ENCODE data around the gene HTR3D.
"Not testable (repeated sequence)": the region's sequence is repeated elsewhere in the genome, so short reads cannot be mapped to it uniquely, and the experiment has no call there.

HTR3D gene

DNA sequence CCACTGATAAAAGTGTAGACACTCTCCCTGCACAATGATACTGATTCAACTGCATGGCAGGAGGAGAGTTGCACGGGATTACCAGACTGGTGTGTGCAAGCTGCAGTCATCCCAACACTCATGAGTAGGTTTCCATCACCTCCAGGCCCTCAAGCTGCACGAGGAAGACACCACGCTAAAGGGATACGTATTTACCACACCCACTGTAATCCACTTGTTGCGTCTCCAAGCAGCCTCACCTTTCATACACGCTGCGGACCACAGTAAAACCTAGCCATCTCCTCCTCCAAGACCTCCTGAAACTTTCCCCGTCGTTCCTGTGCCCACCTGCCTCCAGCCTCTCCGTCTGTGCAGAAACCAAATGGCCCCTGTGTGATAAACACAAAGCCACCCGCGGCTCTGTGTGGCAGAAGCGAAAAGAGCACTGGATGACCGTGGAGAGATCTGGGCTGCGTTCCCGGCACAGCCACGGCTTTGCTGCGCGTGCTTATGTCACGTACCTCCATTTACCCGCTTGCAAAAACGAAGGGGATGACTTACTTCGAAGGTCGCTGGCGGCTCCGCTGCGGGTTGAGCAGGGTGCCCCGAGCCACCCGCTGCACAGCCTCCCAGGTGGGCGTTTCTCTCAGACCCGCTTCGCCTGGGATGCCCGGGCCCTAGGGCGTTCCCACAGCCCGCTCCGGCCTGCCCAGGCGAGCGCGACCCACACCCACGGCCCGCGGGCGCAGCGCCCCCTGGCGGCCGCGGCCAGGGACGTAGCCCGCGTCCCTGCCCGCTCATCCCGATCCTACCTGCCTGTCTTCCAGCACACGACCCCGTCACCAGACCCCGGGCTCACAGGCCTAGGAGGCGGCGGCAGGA, 14.5 kb upstream of the HTR3D start:
- DNase-seq: peak; percentile 71

DNA sequence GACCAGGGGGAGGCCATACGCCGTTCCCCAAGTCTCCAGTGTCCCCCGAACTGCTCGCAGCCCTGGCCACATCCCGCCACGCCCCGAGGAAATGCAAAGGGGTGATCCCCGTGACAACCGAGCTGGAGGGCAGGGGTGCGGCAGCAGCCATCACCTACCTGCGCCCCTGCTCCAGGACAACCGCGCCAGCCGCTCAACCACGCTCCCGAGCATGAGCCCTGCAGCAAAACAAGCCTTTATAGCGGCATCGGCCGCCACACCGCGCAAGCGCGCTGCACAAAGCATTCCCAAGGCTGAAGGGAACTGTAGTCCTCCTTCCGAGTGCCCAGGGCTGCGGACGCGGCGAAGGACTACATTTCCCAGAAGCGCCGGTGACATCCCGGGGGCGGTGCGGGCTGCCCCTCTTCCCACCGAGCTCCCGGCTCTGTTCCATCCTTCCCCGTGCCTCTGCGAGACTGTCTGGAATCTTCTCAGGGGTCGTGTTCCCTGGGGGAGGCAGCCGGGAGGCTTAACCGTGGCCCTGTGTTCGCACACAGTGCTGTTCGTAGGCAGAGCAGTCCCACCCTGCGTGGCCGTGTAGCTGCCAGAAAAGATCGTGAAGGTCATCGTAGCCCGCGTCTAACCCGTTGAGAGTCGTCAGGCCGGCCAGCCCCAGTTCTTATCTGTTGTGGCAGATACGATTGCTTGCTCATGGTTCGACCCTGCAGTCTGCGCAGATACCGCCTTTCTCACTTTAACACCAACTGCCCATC, 13.7 kb upstream of the HTR3D start, which contains the start of gene ABCC5:
TSS of gene ABCC5 (minus strand) at position 213 of the 752 bp plus-strand sequence. CDS start 3,492 bp downstream, outside the sequence.
- peak; percentile 98 for DNase-seq

DNA sequence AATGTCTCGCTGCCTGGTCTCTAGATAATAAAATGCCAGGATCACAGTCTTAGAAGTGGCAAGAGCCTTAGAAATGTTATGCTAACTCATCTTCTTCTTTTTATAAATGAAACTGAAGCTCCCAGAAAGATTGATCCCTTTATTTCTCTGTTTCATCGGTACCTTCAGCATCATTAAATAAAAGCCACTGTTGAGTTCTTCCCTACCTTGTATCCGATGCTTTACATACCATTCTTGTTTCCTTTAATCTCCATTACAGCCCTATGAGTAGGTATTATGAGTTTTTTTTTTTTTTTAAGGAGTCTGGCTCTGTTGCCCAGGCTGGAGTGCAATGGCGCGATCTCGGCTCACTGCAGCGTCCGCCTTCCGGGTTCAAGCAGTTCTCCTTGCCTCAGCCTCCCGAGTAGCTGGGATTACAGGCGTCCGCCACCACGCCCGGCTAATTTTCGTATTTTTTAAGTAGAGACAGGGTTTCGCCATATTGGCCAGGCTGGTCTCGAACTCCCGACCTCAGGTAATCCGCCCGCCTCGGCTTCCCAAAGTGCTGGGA, 13.0 kb upstream of the HTR3D start:
- DNase-seq: no peak

DNA sequence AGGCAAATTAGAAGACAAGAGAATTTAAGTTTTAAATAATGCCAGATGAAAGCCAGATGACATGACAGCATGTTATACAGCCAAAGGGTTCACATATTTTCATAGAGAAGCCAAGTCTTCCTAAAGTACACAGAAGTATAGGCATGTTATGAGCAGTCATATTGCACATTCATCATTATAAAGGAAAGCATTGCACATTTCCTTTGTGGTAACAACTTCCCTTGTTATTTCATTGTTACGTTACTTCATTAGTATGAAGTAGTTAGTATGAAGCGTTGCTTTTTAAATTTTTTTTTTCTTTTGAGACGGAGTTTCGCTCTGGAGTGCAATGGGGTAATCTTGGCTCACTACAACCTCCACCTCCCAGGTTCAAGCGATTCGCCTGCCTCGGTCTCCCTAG, 9.2 kb upstream of the HTR3D start:
- no peak for DNase-seq

DNA sequence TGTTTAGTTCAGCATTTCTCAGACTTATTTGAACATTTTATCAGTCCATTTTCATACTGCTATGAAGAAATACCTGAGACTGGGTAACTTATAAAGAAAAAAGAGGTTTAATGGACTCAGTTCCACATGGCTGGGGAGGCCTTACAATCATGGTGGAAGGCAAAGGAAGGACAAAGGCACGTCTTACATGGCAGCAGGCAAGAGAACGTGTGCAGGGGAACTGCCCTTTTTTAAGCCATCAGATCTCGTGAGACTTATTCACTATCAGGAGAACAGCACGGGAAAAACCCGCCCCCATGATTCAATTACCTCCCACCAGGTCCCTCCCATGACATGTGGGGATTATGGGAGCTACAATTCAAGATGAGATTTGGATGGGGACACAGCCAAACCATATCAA, 6.3 kb upstream of the HTR3D start:
- DNase-seq: not testable (repeated sequence)

DNA sequence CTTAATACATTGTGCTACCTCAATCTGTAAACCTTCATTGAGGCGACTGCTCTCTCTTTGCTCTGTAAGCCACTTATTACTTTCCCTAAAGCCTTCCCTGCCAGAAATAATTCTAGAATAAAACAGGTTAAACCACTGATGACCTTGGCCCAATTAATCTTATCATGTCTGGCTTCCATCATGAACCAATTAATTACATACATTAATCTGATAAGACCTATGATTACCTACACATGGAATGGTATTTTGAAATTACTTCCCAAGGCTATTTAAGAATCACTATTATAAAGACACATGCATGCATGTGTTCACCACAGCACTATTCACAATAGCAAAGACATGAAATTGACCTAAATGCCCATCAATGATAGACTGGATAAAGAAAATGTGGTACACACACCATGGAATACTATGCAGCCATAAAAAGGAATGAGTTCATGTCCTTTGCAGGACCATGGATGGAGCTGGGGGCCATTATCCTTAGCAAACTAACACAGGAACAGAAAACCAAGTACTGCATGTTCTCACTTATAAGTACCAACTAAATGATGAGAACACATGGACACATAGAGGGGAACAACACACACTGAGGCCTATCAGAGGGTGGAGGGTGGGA, 3.2 kb upstream of the HTR3D start:
- DNase-seq: not testable (repeated sequence)

DNA sequence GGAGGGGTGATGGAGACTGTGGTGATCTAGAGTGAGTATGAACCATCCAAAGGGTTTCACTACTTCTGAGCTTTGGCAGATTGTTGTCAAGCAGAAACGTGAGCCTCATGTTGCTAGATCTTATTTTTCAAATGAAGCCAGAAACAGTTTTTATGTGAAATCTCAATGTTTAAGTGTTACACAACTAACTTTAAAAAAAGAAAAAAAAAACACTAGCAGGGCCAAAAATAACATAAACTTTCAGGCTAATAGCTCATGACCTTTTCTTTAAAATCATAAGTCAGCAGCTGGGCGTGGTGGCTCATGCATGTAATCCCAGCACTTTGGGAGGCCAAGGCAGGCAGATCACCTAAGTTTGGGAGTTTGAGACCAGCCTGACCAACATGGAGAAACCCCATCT, 2.1 kb upstream of the HTR3D start:
- DNase-seq: no peak

DNA sequence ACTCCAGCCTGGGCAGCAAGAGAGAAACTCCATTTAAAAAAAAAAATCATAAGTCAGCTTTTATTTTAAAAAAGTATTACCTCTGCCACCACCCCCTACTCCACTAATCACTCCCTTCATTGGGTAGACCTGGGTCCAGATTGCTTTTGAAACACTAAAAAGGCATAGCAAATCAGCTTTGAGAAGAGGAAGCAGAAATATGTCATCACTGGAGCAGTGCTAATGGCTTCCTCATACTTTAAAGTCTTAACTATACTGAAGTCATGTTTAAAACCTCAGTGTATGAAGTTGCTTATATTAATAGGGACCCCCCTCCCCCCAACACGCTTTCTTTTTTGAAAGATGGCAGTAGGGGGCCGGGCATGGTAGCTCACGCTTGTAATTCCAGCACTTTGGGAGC, 1.0 kb upstream of the HTR3D start:
- no peak for DNase-seq

DNA sequence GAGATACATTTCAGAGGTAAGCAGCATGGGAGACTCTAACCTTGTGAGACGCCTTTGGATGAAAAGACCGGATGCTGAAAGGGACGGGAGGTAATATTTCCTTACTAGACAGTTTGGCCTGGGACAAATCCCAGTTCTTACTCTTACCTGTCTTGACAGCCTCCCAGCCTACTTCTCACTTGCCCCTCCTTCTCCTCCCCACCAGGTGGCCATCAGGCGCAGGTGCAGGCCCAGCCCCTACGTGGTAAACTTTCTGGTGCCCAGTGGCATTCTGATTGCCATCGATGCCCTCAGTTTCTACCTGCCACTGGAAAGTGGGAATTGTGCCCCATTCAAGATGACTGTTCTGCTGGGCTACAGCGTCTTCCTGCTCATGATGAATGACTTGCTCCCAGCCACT, 6.3 kb downstream of the HTR3D start:
- no peak for DNase-seq

DNA sequence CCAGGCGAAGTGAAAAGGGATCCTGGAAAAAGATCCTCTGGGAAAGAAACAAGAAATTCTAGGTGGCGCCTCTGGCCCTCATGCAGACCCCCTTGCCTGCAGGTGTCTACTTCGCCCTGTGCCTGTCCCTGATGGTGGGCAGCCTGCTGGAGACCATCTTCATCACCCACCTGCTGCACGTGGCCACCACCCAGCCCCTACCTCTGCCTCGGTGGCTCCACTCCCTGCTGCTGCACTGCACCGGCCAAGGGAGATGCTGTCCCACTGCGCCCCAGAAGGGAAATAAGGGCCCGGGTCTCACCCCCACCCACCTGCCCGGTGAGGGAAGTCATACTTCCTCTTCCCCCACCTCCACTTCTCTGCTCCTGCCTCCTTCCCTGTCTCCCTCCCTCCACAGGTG, 6.8 kb downstream of the HTR3D start:
- not testable (repeated sequence) for DNase-seq

DNA sequence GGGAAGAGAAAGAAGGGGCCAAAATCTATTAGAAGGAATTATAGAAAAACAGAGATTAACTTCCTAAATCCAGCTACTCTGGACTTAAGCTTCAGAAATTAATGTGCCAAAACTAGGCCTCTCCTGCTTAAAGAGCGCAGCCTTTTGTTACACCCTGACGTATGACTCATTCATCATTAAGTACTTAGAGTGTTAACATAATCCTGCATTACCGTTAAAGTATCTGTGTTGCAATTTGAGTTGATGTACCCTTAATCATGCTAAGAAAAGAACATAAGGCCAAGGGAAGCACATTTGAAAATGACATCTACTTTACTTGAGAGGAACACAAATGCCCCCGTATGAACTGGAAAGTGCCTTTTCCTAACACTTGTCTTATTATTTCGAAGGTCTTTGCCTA, 7.9 kb downstream of the HTR3D start:
- no peak for DNase-seq

DNA sequence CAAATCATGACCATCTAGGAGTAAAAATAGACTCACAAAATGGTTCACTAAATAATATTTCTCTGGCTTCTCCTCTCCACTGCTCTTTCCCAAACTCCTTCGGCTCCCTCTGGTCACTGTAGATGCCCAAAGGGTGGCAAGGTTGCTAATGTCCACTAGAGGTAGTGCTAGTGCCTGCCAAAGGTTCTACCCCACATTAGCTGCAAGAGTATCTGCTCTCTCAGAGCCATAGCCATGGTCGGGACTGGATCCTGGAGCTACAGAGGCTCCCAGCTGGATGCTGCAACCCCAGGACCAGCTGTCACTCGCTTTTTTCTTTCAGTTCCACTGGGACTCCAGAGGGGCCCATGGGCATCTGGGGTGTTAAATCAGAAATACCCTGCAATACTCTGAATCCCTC, 8.5 kb downstream of the HTR3D start:
- peak; percentile 53 for DNase-seq

DNA sequence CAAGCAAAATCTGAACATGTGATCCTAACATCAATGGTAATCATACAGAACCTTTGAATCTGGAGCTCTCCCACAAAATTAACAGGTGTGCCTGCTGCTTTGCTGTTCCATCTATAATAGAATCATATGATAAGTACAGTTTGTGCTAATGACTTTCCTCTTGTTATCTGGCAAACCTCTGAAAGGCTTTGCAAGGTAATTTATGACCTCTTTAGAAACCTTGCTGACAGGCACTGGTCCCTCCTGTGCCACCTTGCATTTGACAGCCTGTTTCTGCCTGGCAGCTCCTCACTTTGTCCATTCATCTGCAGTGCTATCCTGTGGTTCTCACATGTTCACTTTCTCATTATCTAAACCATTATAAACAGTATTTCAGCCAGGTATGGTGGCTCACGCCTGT, 11.1 kb downstream of the HTR3D start:
- no peak for DNase-seq

DNA sequence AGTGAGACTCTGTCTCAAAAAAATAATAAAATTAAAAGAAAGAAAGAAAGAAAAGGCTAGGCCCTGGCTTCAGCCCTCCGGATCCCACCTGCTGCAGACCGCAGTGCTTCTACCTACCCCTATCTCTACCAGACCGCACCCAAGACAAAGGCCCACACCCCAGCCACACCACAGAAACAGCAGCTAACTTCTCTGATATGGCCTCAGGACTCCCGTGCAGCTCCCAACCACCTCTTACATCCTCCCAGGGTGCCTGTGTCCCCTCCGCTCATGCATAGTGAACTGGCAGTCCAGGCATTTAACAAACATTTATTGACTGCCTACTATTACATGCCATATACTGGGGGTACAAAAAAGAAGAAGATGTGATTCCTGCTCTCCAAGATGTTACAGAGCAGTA, 14.5 kb downstream of the HTR3D start:
- peak; percentile 66 for DNase-seq

DNA sequence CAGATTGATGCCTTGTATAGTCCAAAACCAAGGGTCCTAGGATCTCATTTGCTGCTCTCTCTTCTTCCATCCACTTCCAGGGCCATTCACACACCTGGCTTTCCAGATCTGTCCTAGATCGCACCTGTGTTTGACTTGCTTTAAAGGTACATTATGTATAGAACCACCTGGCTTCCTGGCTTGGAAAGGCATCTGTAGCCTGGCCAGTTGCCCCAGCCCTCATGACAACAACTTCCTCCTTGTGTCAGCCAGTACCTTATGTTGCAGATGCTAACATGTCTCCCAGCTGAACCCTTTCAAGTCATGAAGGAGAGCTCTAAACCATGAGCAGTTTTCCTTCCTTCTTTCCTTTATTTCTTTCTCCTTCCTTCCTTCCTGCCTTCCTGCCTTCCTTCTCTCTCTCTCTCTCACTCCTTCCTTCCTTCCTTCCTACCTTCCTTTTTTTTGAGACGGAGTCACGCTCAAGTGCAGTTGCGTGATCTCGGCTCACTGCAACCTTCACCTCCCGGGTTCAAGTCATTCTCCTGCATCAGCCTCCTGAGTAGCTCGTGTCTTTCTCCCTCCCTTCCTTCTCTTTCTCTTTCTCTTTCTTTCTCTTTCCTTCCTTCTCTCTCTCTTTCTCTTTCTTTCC, 18.8 kb downstream of the HTR3D start:
- DNase-seq: no peak

DNA sequence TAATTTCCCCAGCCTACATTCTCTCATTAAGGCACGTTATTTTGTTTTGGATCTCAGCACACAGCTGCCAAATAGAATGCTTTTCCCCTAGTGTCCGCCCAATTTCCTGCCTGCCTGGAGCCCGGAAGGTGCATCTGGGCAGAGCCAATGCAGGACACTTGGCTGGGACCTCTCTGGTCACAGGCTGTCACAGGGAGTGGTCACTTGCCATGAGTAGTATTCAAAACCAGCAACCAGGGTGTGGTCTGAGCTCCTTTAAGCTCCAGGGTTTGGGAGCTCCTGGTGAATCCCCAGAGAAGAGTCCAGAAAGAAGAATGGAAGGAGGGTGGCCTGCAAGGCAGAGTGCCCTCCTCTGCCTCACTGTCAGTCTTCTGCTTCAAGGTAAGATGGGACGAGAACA, 21.2 kb downstream of the HTR3D start, which contains the start of gene HTR3C:
TSS of gene HTR3C (plus strand) at position 281 of the 400 bp plus-strand sequence. CDS start at position 315, 34 bp downstream.
- no peak for DNase-seq

DNA sequence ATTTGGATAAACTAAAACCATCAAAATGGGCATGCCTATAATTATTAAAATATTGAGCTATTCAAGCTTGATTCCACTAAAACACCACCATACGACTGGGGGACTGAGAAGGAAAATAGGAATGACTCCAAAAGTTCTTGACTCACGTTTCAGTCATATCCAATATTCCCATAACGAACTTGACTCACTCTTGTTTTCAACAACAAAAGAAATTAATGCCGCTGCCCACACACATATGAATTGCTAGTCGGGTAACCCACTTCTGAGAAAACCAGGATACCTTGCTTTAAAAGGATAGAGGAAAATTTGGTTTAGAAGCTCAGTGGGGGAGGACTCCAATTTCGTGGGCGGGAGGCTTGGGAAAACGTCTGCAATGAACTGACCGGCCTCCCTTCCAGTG, 26.5 kb downstream of the HTR3D start:
- DNase-seq: no peak

DNA sequence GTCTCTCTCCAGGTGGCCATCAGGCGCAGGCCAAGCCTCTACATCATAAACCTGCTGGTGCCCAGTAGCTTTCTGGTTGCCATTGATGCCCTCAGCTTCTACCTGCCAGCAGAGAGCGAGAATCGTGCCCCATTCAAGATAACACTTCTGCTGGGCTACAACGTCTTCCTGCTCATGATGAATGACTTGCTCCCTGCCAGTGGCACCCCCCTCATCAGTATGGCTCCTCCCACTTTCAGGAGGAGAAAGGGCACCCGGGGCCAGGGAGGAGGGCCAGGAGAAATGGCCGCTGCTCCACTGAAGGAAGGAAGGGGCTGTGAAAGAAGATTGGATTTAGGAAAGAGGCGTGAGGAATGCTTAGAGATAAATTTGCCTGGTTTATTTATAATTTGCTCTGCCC, 27.9 kb downstream of the HTR3D start:
- DNase-seq: peak; percentile 63

DNA sequence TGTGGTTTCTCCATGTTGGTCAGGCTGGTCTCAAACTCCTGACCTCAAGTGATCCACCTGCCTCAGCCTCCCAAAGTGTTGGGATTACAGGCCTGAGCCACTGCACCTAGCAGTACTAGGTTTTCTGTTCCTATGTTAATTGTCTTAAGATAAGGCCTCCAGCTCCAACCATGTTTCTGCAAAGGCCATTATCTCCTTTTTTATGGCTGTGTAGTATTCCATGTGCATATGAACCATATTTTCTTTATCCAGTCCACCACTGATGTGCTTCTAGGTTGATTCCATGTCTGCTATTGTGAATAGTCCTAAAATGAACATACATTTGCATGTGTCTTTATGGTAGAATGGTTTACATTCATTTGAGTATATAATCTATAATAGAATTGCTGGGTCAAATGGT, 31.1 kb downstream of the HTR3D start:
- no peak for DNase-seq

DNA sequence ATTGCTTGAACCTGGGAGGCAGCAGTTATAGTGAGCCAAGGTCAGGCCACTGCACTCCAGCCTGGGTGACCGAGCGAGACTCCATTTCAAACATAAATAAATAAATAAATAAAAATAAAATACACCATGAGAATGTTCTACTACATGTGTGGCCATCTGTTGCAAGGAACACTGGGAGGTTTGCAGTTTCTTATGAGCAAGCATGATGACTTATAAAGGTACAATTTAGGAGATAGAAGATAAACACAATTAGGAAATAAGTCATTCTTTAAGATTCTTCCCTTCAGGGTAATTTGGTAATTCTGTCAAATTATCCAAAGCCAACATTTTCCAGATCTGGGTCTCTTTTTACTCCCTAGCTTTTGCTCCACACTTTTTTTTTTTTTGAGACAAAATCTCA, 34.7 kb downstream of the HTR3D start:
- no peak for DNase-seq

DNA sequence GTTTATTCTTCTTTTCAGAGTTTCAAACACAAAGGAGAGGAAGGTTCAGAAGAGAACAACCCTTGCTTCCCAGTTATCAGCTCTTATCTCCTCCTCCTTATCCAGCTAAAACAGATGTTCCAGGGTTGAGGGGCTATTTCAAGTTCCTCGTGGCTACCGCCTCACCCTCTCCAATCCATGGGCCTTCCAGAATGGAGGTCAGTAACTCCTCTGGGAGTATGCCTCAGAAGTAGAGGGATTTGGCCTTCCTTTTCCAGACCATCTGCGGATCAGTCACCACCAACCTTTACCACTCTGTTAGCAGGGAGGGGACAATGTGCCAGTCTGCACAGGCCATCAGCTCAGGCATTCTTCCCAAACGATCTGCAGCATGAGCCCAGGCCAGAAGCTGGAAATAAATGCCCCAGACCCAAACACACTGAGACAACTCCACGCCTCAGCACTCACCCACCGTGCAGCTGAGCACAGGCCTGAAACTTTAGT, 36.1 kb downstream of the HTR3D start:
- DNase-seq: peak; percentile 81

DNA sequence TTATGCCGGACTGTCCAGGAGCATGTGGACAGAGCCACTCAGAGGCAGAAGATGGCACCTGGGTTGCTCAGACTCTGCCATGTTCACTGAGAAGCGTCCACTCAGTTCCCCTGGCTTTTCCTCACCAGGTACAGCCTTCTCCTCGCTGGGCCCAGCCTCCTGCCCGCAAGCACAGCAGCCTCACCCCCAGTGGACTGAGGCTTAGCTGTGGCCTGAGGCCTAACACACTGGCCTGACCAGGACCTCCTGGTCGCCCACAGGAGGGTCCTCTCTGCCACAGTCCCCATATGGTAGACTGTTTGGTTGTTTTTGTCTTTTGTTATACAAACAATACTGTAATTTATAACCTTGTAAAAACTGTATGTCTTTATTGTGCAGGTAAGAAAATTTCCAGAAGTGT, 36.8 kb downstream of the HTR3D start:
- DNase-seq: no peak

DNA sequence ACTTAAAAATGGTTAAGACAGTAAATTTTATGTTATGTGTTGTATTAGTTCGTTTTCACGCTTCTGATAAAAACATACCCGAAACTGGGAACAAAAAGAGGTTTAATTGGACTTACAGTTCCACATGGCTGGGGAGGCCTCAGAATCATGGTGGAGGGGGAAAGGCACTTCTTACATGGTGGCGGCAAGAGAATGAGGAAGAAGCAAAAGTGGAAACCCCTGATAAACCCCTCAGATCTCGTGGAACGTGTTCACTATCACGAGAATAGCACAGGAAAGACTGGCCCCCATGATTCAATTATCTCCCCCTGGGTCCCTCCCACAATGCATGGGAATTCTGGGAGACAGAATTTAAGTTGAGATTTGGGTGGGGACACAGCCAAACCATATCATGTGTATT, 39.6 kb downstream of the HTR3D start:
- not testable (repeated sequence) for DNase-seq

Measured in hematopoietic multipotent progenitor cell treated with erythropoietin and hydrocortisone succinate and interleukin-3 and kit ligand, for 8 days (in vitro differentiated cells).